Ascending aorta (tissue), 2 donors: ENCODE data around the gene KCNJ11. TPM values are rescaled to one million over a fixed set of nuclear protein-coding genes. Genes with fewer than 3 reads are reported as not detected.
A peak's percentile ranks its signal among the peaks of the same experiment; 100 is the strongest.
"Not testable (repeated sequence)": the region's sequence is repeated elsewhere in the genome, so short reads cannot be mapped to it uniquely, and the experiment has no call there.

ENCODE experiments used
- DNase-seq, 2 donors: peaks; one replicate each; pipeline ENCODE4 v3.0.0-alpha.2; 2019; ENCODE audit warnings: low spot score in 2 of 2
- H3K27ac ChIP-seq, 2 donors: fragments of 200-600 bp; sonication (generic); one replicate each; pipeline ENCODE4 v1.5.1; 2016 to 2017; ENCODE audit warnings: mild to moderate bottlenecking in 1 of 2
- H3K27me3 ChIP-seq: fragments of 200-600 bp; sonication (generic); one replicate; pipeline ENCODE4 v1.5.1; 2017
- H3K36me3 ChIP-seq, 2 donors: fragments of 200-600 bp; sonication (generic); one replicate each; pipeline ENCODE4 v1.5.1; 2016
- H3K4me1 ChIP-seq, 2 donors: fragments of 200-600 bp; sonication (generic); one replicate each; pipeline ENCODE4 v1.5.1; 2016 to 2017; ENCODE audit warnings: mild to moderate bottlenecking in 1 of 2
- H3K4me3 ChIP-seq, 2 donors: fragments of 200-600 bp; sonication (generic); one replicate each; pipeline ENCODE4 v1.5.1; 2016 to 2017; ENCODE audit warnings: mild to moderate bottlenecking in 1 of 2
- H3K9me3 ChIP-seq, 2 donors: fragments of 200-600 bp; sonication (generic); one replicate each; pipeline ENCODE4 v1.5.1; 2016
- CTCF ChIP-seq, 3 experiments: fragments of 200-600 bp in 2 of 3; fragments of 450-650 bp in 1 of 3; sonication (generic) in 2 of 3; IDR thresholded peaks; one replicate each; pipeline ENCODE4 v1.5.1; 2016 to 2019; ENCODE audit warnings: antibody characterized with exemption in 3 of 3, mild to moderate bottlenecking in 1 of 3, moderate library complexity in 1 of 3
- intact Hi-C: fragments of 100-400 bp; cut with DNase I; formaldehyde crosslinking; loops from one replicate; pipeline ENCODE4 v1.15.1; 2023
- total RNA-seq: library from RNA; depleted of rRNA; stranded (reverse); fragments of >200 nt; gene quantifications from one replicate; pipeline ENCODE4 v1.1.0, GENCODE V29; 2016

KCNJ11 gene
- total RNA-seq, 1 donor from 2014 or later: not detected

GRCh38 chr11:17430616-17431015 lies 42.2 kb upstream of the KCNJ11 start:
- Histone ChIP-seq H3K9me3 (no peaks in the 10 kb centered on the region), H3K4me1 (peaks cover 3 to 7% of the 10 kb centered on the region in 2 donors), H3K27ac (peak overlapping the region; percentile 4 to 20), H3K4me3 (no peak overlapping the region), H3K27me3 (no peaks in the 10 kb centered on the region), H3K36me3 (no peaks in the 10 kb centered on the region)
- TF ChIP-seq CTCF (IDR thresholded peaks at IDR 0.05): no peak
- intact Hi-C loops: no loop called here
- DNase-seq: no peak

GRCh38 chr11:17428925-17429324 lies 40.5 kb upstream of the KCNJ11 start:
- no peak for TF ChIP-seq CTCF (IDR thresholded peaks at IDR 0.05)
- no peaks in the 10 kb centered on the region for H3K27me3 ChIP-seq
- no peak overlapping the region for H3K27ac ChIP-seq
- H3K36me3 ChIP-seq: no peaks in the 10 kb centered on the region
- no peaks in the 10 kb centered on the region for H3K9me3 ChIP-seq
- no peak for DNase-seq
- intact Hi-C loops: no loop called here
- H3K4me1 ChIP-seq: peaks cover 3 to 7% of the 10 kb centered on the region in 2 donors
- H3K4me3 ChIP-seq: no peak overlapping the region

GRCh38 chr11:17428261-17428660 lies 39.8 kb upstream of the KCNJ11 start:
- peaks cover 3 to 7% of the 10 kb centered on the region in 2 donors for H3K4me1 ChIP-seq
- H3K27ac ChIP-seq: no peak overlapping the region
- no peak for DNase-seq
- no peaks in the 10 kb centered on the region for H3K27me3 ChIP-seq
- no peak for TF ChIP-seq CTCF (IDR thresholded peaks at IDR 0.05)
- no peaks in the 10 kb centered on the region for H3K36me3 ChIP-seq
- intact Hi-C loops: no loop called here
- no peak overlapping the region for H3K4me3 ChIP-seq
- H3K9me3 ChIP-seq: no peaks in the 10 kb centered on the region

GRCh38 chr11:17426233-17426632 lies 37.8 kb upstream of the KCNJ11 start:
- intact Hi-C loops, H3K27me3 ChIP-seq, H3K9me3 ChIP-seq, H3K36me3 ChIP-seq, H3K4me1 ChIP-seq, H3K27ac ChIP-seq, H3K4me3 ChIP-seq, DNase-seq: not testable (repeated sequence)

- Histone ChIP-seq H3K27ac (no peak overlapping the region), H3K4me1 (no peaks in the 10 kb centered on the region), H3K27me3 (no peaks in the 10 kb centered on the region), H3K4me3 (no peak overlapping the region), H3K9me3 (no peaks in the 10 kb centered on the region), H3K36me3 (no peaks in the 10 kb centered on the region)
- intact Hi-C loops: no loop called here
- DNase-seq: no peak
- no peak for TF ChIP-seq CTCF (IDR thresholded peaks at IDR 0.05)
These were observed 35.3 kb upstream of the KCNJ11 start for GRCh38 chr11:17423533-17424310.

- DNase-seq: no peak
- no peaks in the 10 kb centered on the region for H3K36me3 ChIP-seq
- no peaks in the 10 kb centered on the region for H3K4me1 ChIP-seq
- H3K4me3 ChIP-seq: no peak overlapping the region
- TF ChIP-seq CTCF (IDR thresholded peaks at IDR 0.05): no peak
- no peaks in the 10 kb centered on the region for H3K9me3 ChIP-seq
- no peak overlapping the region for H3K27ac ChIP-seq
- no peaks in the 10 kb centered on the region for H3K27me3 ChIP-seq
- intact Hi-C loops: no loop called here
These were observed 33.3 kb upstream of the KCNJ11 start for GRCh38 chr11:17421781-17422180.
